Fibroblast of villous mesenchyme (primary cell): ENCODE measurements around the gene IFIH1. TPM values are rescaled to one million over a fixed set of nuclear protein-coding genes. Genes with fewer than 3 reads are reported as not detected.

Experiments used
- DNase-seq: peaks from one replicate; pipeline ENCODE4 v3.0.0-alpha.2; 2010; ENCODE audit warnings: low read depth
- H3K4me3 ChIP-seq: 2 replicates; pipeline ENCODE4 v1.5.1; 2011; ENCODE audit warnings: low read depth, mild to moderate bottlenecking, low read length
- total RNA-seq: library from RNA; depleted of rRNA; stranded (reverse); fragments of >200 nt; gene quantifications from 2 replicates; pipeline ENCODE4 v1.2.3, GENCODE V29; 2012
- TF ChIP-seq, protein P1 (sequence below): IDR thresholded peaks from 2 replicates; pipeline ENCODE4 v1.5.1; 2012; ENCODE audit warnings: low read depth, mild to moderate bottlenecking, low read length; ENCODE audit not compliant: insufficient read depth

IFIH1 gene
- total RNA-seq = 3.9 and 7.8 TPM in 2 replicates

DNA sequence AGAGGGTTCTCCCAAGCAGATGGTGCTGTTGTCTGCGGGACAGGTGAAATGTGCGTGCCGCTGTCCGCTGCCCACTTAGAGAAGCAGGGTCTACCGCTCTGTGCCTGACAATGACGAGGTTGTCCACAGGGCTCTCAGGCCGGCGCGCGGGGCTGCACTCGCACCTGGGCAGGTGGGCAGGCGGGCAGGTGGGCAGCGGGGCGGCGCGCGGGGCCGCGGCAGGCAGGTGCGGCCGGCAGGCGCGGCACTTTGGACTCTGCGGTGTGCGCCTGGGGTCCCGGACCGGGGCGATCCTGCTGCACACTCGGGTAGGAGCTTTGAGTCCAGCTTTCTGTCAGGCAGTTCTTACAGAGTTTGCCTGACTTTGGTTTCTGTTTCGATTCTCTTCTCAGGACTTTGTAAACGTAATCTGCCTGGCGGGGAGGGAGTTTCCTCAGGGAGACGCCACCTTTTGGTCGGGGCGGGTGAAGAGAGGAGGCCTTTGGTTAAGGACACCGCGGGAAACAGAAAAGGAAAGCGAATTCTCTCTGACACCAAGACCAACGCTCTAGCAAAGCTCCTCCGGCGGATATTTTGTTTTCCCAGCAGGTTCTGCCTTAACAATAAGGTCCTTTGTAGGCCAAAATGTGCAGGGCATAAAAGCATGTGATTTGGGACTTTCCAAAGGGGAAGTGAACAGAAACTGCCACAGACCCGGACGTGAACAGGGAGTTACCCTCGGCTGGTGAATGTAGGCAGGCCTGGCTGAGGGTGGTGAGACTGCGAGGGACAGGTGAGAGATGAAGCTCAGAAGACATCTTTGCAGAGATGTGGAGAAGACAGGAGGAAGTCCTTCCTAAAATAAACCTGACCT is at the start of gene IFIH1:
Gene IFIH1, minus strand, starts transcription at position 357 of the 853 bp plus-strand sequence. CDS start 377 bp downstream, outside the sequence.
- peak within 1 kb of the TSS; percentile 72 for H3K4me3 ChIP-seq
- DNase-seq = peak; percentile 95
- TF ChIP-seq, protein P1, sequence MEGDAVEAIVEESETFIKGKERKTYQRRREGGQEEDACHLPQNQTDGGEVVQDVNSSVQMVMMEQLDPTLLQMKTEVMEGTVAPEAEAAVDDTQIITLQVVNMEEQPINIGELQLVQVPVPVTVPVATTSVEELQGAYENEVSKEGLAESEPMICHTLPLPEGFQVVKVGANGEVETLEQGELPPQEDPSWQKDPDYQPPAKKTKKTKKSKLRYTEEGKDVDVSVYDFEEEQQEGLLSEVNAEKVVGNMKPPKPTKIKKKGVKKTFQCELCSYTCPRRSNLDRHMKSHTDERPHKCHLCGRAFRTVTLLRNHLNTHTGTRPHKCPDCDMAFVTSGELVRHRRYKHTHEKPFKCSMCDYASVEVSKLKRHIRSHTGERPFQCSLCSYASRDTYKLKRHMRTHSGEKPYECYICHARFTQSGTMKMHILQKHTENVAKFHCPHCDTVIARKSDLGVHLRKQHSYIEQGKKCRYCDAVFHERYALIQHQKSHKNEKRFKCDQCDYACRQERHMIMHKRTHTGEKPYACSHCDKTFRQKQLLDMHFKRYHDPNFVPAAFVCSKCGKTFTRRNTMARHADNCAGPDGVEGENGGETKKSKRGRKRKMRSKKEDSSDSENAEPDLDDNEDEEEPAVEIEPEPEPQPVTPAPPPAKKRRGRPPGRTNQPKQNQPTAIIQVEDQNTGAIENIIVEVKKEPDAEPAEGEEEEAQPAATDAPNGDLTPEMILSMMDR = peak; percentile 48

DNA sequence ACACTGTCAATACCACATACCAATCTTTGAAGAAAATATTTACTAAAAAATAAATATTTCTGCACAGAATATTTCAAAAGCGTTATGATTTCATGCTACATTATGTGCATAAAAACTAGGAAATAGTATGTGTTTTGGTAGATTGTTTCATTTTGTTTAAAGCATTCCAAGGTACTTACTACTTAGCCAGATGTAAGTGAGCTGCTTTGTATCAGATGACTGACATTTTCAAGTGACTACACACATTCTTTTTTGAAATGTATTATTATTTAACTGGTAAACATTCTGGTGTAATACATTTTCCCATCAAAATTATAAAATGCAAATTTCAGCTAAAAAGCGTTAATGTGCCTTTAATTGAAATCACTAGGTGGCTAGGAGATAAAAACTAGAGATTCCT is 46.9 kb upstream of the IFIH1 start:
- TF ChIP-seq, protein P1 = no peak
- peak; percentile 10 for DNase-seq
- no peak overlapping the region for H3K4me3 ChIP-seq

DNA sequence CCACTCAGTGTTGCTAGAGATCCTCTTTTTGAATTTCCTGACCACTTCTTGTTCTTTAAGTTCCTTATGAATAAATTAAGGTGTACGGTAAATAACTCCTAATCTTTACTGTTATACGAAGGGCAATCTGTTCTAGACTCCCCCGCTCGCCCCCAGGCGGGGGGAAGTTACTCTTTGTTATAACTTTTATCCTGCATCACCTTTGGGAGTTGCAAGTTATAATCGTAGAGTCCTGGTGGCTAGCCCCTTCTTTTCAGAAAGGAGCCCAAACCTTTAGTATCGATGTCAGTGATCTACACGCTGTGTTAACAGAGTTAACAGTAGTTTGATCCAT is 26.1 kb upstream of the IFIH1 start:
- TF ChIP-seq, protein P1 = no peak
- DNase-seq = peak; percentile 2
- peak overlapping the region; percentile 80 for H3K4me3 ChIP-seq

DNA sequence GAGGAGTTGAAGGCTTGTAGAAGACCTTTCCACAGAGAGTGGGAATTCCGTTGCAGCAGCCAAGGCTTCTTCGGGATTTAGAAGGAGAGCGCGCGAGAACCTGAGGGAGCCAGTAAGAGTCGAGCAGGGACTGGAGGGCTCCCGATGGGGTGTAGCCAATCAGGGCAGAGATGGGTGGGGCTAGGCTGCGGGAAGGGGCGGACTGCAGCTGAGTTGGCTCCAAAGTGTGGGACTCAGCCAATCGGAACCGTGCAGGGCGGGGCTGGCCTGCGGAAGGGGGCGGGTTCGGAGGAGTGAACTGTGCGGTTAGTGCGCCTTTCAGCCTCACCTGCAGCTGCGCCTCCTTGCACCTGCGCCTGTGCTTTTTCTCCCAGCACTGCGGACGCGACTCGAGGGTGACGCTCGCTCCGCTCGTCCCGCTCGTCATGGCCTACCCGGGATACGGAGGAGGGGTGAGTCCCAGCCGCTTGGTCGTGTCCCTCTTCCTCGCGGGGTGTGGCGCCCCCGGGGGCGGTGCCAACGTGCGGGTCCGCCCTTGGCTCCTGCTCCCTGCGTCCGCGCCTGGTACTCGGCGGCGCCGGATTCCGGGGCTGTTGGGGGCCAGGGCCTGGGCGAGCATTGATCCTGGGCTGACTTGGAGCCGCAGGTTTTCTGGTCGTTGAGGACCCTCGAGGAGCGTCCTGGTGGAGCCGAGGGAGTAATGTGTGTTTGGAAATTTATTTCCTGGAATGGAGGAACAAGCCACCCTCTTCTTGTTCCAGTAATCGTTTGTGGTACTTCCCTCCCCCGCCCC is 25.5 kb upstream of the IFIH1 start, which contains the start of gene GCA:
Gene GCA, plus strand, starts transcription at position 309 of the 793 bp plus-strand sequence. Its CDS starts 117 bp downstream, at position 426.
- peak within 1 kb of the TSS; percentile 80 for H3K4me3 ChIP-seq

DNA sequence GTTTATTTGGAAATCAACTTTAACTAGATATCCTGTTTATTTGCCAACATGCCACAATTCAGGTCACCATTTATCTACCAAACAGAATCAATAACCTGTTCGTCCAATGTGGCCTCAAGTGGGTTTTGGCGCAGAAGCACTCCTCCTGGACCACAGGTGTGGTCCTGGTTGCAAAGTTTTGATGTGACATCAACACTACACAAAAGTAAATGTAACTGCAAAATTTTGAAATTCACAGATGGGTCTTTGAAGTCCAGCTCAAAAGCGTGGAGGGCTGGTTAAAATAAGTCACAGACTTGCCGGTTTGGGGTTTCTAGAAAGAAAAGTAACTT is 25.0 kb upstream of the IFIH1 start:
- DNase-seq = no peak
- H3K4me3 ChIP-seq = peak overlapping the region; percentile 80
- TF ChIP-seq, protein P1 = no peak

More for the DNA sequence above, 25.5 kb upstream of the IFIH1 start, which contains the start of gene GCA:
- TF ChIP-seq, protein P1 = no peak
- DNase-seq = peak; percentile 90

DNA sequence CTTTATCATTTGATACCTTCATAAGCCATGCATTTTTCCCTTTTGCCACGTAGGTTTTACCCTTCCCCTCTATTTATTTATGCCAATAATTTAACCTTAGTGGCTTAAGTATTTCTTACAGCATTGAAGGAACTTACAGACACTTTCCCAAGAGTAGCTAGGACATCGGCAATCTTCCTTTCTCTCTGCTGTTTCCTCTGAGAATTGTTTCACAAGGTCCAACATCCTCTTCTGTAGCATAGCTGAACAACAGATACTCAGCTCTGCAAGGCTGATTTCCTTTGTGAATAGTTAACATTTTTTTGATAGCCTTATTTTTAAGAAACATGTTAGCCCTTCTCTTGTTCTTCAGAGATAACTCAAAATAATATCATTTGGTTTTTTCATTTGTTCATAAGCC is 24.4 kb upstream of the IFIH1 start:
- TF ChIP-seq, protein P1 = no peak
- H3K4me3 ChIP-seq = no peak overlapping the region
- no peak for DNase-seq
